ENCODE measurements around the gene MRPL45. TPM values are rescaled to one million over a fixed set of nuclear protein-coding genes. Genes with fewer than 3 reads are reported as not detected.

MRPL45 gene
- total RNA-seq, 2 donors from 2014 or later: 23.0 to 26.9 TPM

DNA sequence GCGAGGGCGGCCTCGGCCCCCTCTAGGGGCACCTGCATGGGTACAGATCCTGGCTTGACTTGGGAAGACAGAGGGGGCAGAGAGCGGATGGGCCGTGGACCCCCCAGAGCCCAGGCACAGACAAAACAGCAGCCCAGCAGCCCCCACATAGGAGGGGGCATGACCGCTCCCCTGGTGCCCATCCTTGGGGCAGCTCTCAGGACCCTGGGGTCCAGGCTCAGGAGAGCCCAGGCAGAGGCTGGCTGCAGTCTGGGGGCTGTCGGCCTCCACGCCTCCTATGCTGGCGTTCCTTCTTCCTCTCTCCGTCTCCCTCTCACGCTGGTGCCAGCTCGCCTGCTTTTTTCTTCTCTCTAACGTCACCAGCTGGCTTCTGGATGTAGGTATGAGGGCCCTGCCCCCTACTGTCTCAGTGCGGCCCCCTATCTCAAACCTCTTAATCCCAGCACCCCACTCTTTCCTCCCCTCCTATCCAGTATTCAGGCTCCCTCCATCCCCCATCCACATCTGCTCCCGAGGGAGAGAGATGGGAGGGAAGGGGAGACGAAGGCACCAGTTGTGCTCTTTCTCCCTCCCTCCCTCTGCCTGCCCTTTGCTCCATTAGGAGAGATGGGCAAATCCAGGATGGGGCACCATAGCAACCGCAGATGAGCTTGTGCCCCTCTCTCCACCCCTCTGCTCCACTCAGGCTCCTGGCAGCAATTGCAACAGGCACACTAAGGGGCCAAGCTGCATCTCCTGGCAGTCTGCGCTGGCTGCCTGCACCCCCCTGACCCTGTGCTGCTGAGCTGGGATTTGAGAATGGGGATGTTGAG, 46.8 kb downstream of the MRPL45 start, which contains the start of gene GPR179:
TSS of gene GPR179 (minus strand) at position 349 of the 812 bp plus-strand sequence. CDS start at position 182, 167 bp downstream.
- TF ChIP-seq, protein P1, sequence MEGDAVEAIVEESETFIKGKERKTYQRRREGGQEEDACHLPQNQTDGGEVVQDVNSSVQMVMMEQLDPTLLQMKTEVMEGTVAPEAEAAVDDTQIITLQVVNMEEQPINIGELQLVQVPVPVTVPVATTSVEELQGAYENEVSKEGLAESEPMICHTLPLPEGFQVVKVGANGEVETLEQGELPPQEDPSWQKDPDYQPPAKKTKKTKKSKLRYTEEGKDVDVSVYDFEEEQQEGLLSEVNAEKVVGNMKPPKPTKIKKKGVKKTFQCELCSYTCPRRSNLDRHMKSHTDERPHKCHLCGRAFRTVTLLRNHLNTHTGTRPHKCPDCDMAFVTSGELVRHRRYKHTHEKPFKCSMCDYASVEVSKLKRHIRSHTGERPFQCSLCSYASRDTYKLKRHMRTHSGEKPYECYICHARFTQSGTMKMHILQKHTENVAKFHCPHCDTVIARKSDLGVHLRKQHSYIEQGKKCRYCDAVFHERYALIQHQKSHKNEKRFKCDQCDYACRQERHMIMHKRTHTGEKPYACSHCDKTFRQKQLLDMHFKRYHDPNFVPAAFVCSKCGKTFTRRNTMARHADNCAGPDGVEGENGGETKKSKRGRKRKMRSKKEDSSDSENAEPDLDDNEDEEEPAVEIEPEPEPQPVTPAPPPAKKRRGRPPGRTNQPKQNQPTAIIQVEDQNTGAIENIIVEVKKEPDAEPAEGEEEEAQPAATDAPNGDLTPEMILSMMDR (IDR thresholded peaks at IDR 0.05): no peak
- H3K27ac ChIP-seq: no peak within 1 kb of the TSS

DNA sequence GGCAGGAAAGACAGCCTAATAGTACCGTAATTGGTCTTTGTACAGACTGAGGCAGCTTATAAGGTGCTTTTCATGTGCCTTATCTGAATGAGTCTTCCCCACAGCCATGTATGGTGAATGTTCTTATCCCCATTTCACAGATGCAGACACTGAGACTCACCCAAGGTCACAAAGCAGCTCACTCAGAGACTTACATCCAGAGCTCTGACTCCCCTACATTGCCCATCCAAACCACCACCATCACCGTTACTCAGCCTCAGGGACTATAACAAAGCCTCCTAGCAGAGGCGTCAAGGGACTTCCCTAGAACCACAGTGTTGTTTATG, 47.4 kb downstream of the MRPL45 start:
- no peak for DNase-seq (ENCODE audit: low spot score)
- H3K36me3 ChIP-seq: no peaks in the 10 kb centered on the region
- no peaks in the 10 kb centered on the region for H3K27me3 ChIP-seq
- TF ChIP-seq, protein P1 (IDR thresholded peaks at IDR 0.05): no peak
- H3K9me3 ChIP-seq: no peaks in the 10 kb centered on the region
- peaks cover 0 to 9% of the 10 kb centered on the region in 2 donors for H3K4me1 ChIP-seq
- H3K4me3 ChIP-seq: no peak overlapping the region
- no peak overlapping the region for H3K27ac ChIP-seq

More for the DNA sequence above, 46.8 kb downstream of the MRPL45 start, which contains the start of gene GPR179:
- Histone ChIP-seq H3K9me3 (no peaks in the 10 kb centered on the region), H3K27me3 (no peaks in the 10 kb centered on the region), H3K4me1 (peaks cover 0 to 9% of the 10 kb centered on the region in 2 donors), H3K36me3 (no peaks in the 10 kb centered on the region), H3K4me3 (no peak within 1 kb of the TSS)
- no peak for DNase-seq (ENCODE audit: low spot score)

DNA sequence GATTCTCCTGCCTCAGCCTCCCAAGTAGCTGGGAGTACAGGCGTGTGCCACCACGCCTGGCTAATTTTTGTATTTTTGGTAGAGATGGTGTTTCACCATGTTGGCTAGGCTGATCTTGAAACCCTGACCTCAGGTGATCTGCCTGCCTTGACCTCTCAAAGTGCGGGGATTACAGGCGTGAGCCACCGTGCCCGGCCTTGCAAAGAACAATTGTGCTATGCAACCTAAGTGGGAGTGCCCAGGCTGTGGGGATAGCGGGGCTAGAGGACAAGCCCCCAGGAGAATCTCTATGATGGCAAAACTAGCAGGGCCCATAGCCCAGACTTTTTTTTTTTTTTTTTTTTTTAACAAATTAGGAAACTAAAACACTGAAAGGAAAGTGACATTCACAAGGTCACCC, 48.8 kb downstream of the MRPL45 start:
- TF ChIP-seq, protein P1 (IDR thresholded peaks at IDR 0.05): no peak
- Histone ChIP-seq H3K4me1 (peaks cover 0 to 9% of the 10 kb centered on the region in 2 donors), H3K9me3 (no peaks in the 10 kb centered on the region), H3K27ac (no peak overlapping the region), H3K4me3 (no peak overlapping the region), H3K36me3 (no peaks in the 10 kb centered on the region), H3K27me3 (no peaks in the 10 kb centered on the region)
- DNase-seq (ENCODE audit: low spot score): no peak

DNA sequence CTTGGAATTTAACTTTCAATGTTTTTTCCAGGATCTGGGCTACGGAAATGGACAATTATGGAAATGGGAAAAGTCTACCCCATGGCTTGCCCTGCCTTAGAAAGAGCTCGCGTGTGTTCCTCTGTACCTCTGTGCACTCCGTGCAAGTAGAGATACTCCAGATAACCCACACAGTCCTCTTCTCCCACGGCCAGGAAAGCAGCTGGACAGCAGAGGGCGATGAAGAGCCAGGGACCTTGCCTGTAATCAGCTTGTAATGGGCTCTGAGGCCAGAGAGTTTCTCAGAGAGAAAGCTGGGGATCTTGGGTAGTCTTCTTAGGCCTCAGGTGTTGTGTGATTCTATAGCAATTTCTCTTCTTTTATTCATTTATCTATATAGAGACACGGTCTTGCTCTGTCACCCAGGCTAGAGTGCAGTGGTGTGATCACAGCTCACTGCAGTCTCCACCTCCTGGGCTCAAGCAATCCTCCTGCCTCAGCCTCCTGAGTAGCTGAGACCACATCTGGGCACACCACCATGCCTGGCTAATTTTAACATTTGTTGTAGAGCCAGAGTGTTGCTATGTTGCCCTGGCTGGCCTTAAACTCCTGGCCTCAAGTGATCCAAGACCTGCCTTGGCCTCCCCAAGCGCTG, 52.2 kb downstream of the MRPL45 start:
- Histone ChIP-seq H3K9me3 (no peaks in the 10 kb centered on the region), H3K27me3 (no peaks in the 10 kb centered on the region), H3K4me3 (no peak overlapping the region), H3K4me1 (peaks cover 0 to 14% of the 10 kb centered on the region in 2 donors), H3K36me3 (no peaks in the 10 kb centered on the region), H3K27ac (no peak overlapping the region)
- DNase-seq (ENCODE audit: low spot score): peak; percentile 81
- TF ChIP-seq, protein P1 (IDR thresholded peaks at IDR 0.05): peak; percentile 73 to 93

DNA sequence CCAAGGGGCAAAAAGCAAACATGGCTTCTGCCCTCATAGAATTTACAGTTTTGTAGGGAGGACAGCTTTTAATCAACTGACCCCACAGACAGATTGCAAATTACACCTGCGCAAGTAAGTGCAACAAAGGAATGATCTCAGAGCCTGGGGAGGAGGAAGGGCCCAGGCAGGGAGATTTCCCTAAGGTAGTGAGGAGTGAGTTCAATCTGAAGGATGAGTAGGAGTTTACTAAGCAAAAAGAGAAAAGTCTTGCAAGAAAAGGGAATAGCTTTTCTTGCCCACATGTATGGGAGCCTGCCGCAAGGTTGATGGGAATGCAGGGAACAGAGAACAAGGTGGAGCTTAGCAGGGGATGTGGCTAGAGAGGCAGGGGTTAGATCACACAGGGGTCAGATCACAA, 53.1 kb downstream of the MRPL45 start:
- no peak overlapping the region for H3K27ac ChIP-seq
- no peaks in the 10 kb centered on the region for H3K9me3 ChIP-seq
- no peaks in the 10 kb centered on the region for H3K27me3 ChIP-seq
- DNase-seq (ENCODE audit: low spot score): no peak
- H3K4me1 ChIP-seq: peaks cover 0 to 22% of the 10 kb centered on the region in 2 donors
- no peaks in the 10 kb centered on the region for H3K36me3 ChIP-seq
- no peak overlapping the region for H3K4me3 ChIP-seq
- TF ChIP-seq, protein P1 (IDR thresholded peaks at IDR 0.05): no peak

All from right atrium auricular region (tissue), 2 donors.